ENCODE results near the gene VGLL4. TPM values are rescaled to one million over a fixed set of nuclear protein-coding genes. Genes with fewer than 3 reads are reported as not detected.

The VGLL4 gene
- total RNA-seq, 1 experiment from 2014 or later = 66.0 TPM

DNA sequence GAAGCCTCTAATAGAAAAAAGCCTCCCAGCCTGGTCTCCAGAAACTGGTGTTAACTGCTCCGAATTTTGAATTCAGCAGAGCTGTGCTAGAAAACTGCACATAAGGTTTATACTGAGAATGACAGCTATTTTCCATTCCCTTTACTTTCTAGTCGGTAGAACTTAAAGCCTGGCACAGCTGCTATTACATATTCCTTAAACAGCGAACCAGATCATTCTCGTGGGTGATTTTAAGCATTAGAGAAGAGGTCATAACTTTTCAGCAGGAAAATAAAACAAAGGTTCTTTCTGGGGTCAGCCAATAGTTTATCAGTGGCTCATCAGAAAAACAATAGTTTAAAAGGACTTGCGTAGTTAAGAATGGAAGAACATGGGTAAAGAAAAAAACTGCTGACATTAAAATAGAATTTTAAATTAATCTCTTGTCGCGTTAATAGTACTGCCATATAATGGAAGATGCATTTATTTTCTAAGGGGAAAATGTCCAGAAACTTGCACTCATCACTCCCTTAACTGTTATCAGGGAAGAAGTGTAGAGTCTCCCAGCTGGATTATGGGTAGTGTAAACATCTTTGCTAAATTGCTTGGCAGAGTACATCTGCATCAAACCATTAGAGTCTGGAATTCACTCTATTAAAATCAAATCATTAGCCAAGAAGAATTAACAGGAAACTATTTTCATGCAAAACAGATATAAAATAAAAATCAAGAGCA is 7.9 kb downstream of the VGLL4 start:
- DNase-seq (ENCODE audit: low read depth, low spot score) (no peak), ATAC-seq (no peak)
- H3K4me3 ChIP-seq (ENCODE audit: low read depth in 2 of 2, low read length in 2 of 2) = peak overlapping the region in 1 of 2 experiments; percentile 8; a peak in 1 of 4 replicates
- no peaks in the 10 kb centered on the region for H3K9me3 ChIP-seq (ENCODE audit: control insufficient read depth, insufficient read depth, low read depth, low read length)
- peaks cover 66% of the 10 kb centered on the region for H3K4me1 ChIP-seq (ENCODE audit: control insufficient read depth, insufficient read depth, low read length)
- peak overlapping the region; percentile 99 for H3K27ac ChIP-seq (ENCODE audit: low read length)
- intact Hi-C loops (cut with micrococcal nuclease; ENCODE audit: unreplicated experiment) = no loop called here
- TF ChIP-seq SIN3A (IDR thresholded peaks at IDR 0.05; ENCODE audit: borderline replicate concordance, insufficient read depth, low read depth, low read length) = no peak
- TF ChIP-seq POLR2AphosphoS5 (IDR thresholded peaks at IDR 0.05; ENCODE audit: low read depth, low read length) = no peak
- TF ChIP-seq, protein P1, sequence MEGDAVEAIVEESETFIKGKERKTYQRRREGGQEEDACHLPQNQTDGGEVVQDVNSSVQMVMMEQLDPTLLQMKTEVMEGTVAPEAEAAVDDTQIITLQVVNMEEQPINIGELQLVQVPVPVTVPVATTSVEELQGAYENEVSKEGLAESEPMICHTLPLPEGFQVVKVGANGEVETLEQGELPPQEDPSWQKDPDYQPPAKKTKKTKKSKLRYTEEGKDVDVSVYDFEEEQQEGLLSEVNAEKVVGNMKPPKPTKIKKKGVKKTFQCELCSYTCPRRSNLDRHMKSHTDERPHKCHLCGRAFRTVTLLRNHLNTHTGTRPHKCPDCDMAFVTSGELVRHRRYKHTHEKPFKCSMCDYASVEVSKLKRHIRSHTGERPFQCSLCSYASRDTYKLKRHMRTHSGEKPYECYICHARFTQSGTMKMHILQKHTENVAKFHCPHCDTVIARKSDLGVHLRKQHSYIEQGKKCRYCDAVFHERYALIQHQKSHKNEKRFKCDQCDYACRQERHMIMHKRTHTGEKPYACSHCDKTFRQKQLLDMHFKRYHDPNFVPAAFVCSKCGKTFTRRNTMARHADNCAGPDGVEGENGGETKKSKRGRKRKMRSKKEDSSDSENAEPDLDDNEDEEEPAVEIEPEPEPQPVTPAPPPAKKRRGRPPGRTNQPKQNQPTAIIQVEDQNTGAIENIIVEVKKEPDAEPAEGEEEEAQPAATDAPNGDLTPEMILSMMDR (IDR thresholded peaks at IDR 0.05) = no peak
- no peak for TF ChIP-seq TCF7L2 (IDR thresholded peaks at IDR 0.05; ENCODE audit: low read depth, low read length)
- TF ChIP-seq, protein P2, sequence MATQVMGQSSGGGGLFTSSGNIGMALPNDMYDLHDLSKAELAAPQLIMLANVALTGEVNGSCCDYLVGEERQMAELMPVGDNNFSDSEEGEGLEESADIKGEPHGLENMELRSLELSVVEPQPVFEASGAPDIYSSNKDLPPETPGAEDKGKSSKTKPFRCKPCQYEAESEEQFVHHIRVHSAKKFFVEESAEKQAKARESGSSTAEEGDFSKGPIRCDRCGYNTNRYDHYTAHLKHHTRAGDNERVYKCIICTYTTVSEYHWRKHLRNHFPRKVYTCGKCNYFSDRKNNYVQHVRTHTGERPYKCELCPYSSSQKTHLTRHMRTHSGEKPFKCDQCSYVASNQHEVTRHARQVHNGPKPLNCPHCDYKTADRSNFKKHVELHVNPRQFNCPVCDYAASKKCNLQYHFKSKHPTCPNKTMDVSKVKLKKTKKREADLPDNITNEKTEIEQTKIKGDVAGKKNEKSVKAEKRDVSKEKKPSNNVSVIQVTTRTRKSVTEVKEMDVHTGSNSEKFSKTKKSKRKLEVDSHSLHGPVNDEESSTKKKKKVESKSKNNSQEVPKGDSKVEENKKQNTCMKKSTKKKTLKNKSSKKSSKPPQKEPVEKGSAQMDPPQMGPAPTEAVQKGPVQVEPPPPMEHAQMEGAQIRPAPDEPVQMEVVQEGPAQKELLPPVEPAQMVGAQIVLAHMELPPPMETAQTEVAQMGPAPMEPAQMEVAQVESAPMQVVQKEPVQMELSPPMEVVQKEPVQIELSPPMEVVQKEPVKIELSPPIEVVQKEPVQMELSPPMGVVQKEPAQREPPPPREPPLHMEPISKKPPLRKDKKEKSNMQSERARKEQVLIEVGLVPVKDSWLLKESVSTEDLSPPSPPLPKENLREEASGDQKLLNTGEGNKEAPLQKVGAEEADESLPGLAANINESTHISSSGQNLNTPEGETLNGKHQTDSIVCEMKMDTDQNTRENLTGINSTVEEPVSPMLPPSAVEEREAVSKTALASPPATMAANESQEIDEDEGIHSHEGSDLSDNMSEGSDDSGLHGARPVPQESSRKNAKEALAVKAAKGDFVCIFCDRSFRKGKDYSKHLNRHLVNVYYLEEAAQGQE (IDR thresholded peaks at IDR 0.05; ENCODE audit: insufficient read depth in 1 of 2, low read depth in 2 of 2, low read length in 1 of 2) = no peak
- ChIA-PET CTCF (no interaction called here), POLR2A (no interaction called here)
- no peaks in the 10 kb centered on the region for H3K27me3 ChIP-seq (ENCODE audit: control insufficient read depth, insufficient read depth, low read length)
- no peaks in the 10 kb centered on the region; the same call in 1 of the 2 replicates for H3K36me3 ChIP-seq (ENCODE audit: control insufficient read depth, insufficient read depth, low read length)
- in situ Hi-C loops (cut with HindIII; ENCODE audit: low pct_unique_long_range_greater_than_20kb, low sequenced_read_pairs) = no loop called here
- no TSS peak for BruUV-seq (replicated peaks)

DNA sequence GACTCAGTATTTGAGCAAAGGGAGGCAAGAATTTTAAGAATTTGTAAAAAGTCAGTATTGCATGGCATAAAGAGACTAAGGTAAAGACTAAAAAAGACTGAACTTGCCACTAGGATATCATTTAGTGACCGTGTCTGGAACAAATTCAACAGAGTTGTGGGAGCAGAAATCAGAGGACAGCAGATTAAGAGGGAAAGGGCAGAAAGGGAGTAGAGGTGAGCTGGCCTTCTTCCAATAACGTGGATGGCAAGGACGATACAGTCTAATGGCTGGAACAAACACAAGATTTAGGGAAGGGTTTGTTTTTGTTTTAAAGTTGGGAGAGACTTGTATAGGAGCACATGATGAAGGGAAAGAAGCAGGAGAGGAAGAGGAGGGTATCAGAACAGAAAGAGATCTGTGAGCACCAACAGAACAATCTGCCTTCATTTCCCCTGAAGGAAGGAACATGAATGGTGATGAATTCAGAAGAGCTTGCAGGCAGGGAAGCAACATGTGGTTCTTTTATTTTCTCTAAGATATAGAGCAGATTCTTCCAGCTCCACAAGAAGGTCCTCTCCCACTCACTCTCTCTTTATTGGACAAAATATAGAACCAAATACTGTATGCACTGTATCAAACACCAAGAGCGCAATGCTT is 8.6 kb downstream of the VGLL4 start:
- TF ChIP-seq POLR2AphosphoS5 (IDR thresholded peaks at IDR 0.05; ENCODE audit: low read depth, low read length) = no peak
- TF ChIP-seq, protein P1 (IDR thresholded peaks at IDR 0.05) = no peak
- TF ChIP-seq, protein P2 (IDR thresholded peaks at IDR 0.05; ENCODE audit: insufficient read depth in 1 of 2, low read depth in 2 of 2, low read length in 1 of 2) = no peak
- no peak for TF ChIP-seq SIN3A (IDR thresholded peaks at IDR 0.05; ENCODE audit: borderline replicate concordance, insufficient read depth, low read depth, low read length)
- no peak for TF ChIP-seq TCF7L2 (IDR thresholded peaks at IDR 0.05; ENCODE audit: low read depth, low read length)
- ATAC-seq = no peak
- H3K4me3 ChIP-seq (ENCODE audit: low read depth in 2 of 2, low read length in 2 of 2) = peak overlapping the region in 1 of 2 experiments; percentile 8; a peak in 1 of 4 replicates
- intact Hi-C loops (cut with micrococcal nuclease; ENCODE audit: unreplicated experiment) = no loop called here
- ChIA-PET POLR2A (no interaction called here), CTCF (no interaction called here)
- in situ Hi-C loops (cut with HindIII; ENCODE audit: low pct_unique_long_range_greater_than_20kb, low sequenced_read_pairs) = no loop called here
- no peak for DNase-seq (ENCODE audit: low read depth, low spot score)
- peak overlapping the region; percentile 99 for H3K27ac ChIP-seq (ENCODE audit: low read length)
- no peaks in the 10 kb centered on the region for H3K9me3 ChIP-seq (ENCODE audit: control insufficient read depth, insufficient read depth, low read depth, low read length)
- H3K4me1 ChIP-seq (ENCODE audit: control insufficient read depth, insufficient read depth, low read length) = peaks cover 70% of the 10 kb centered on the region
- no peaks in the 10 kb centered on the region; the same call in 1 of the 2 replicates for H3K36me3 ChIP-seq (ENCODE audit: control insufficient read depth, insufficient read depth, low read length)
- no peaks in the 10 kb centered on the region for H3K27me3 ChIP-seq (ENCODE audit: control insufficient read depth, insufficient read depth, low read length)
- no TSS peak for BruUV-seq (replicated peaks)
